GM12878 (cell line): ENCODE results near the gene DDIT4. TPM values are rescaled to one million over a fixed set of nuclear protein-coding genes. Genes with fewer than 3 reads are reported as not detected.
"Not testable (repeated sequence)": the region's sequence is repeated elsewhere in the genome, so short reads cannot be mapped to it uniquely, and the experiment has no call there.

Source experiments
- ATAC-seq: fragments of 200-7000 bp; cut with Tn5 transposase; 3 replicates; pipeline ENCODE4 v1.9.1; 2020; ENCODE audit warnings: mild to moderate bottlenecking, moderate library complexity
- BruUV-seq: library from RNA; stranded (reverse); fragments of 400-500 nt; replicated peaks from 2 replicates; lab custom pipeline; 2021; lab: Mats Ljungman, UMichigan
- CTCF ChIA-PET: fragments of 300-600 bp; sonication (Branson Sonifier 250); formaldehyde crosslinking; extraction: SDS; loops from one replicate; lab custom pipeline; 2021; ENCODE audit warnings: inconsistent platforms; lab: Yijun Ruan, JAX
- POLR2A ChIA-PET: fragments of 350-600 bp; formaldehyde crosslinking; extraction: SDS; loops from one replicate; lab custom pipeline; 2021; ENCODE audit warnings: inconsistent platforms; lab: Charles Lee
- RAD21 ChIA-PET: fragments of 300-600 bp; sonication (Branson Sonifier 250); formaldehyde crosslinking; loops from one replicate; lab custom pipeline; 2023; ENCODE audit warnings: antibody characterized with exemption; ENCODE audit not compliant: unreplicated experiment; lab: Charles Lee
- SMC1A ChIA-PET: fragments of 300-600 bp; sonication (Branson Sonifier 250); formaldehyde crosslinking; loops from one replicate; lab custom pipeline; 2023; ENCODE audit not compliant: unreplicated experiment, uncharacterized antibody; lab: Charles Lee
- DNase-seq: peaks from one replicate; pipeline ENCODE4 v3.0.0-alpha.2; 2011; ENCODE audit warnings: low read depth, low spot score
- FAIRE-seq: peaks from 3 replicates; lab custom pipeline; 2011; peaks lifted over from hg19 to GRCh38; lab: Jason Lieb, UNC
- H2AFZ ChIP-seq: 2 replicates; pipeline ENCODE4 v1.6.0; 2011; ENCODE audit warnings: low read depth, low read length, control low read depth; ENCODE audit not compliant: control insufficient read depth
- H3K27ac ChIP-seq: 2 replicates; pipeline ENCODE4 v1.5.1; 2011; ENCODE audit warnings: control low read depth; ENCODE audit not compliant: control insufficient read depth, insufficient read depth
- H3K27me3 ChIP-seq, 2 experiments: replicated peaks in 1 of 2; 2 replicates each; pipeline versions ENCODE4 v1.6.0 to v1.6.1; 2011; ENCODE audit warnings: low read length in 1 of 2; ENCODE audit not compliant: control insufficient read depth in 2 of 2, insufficient read depth in 2 of 2
- H3K36me3 ChIP-seq, 2 experiments: 2 replicates each; pipeline ENCODE4 v1.5.1; 2011; ENCODE audit warnings: low read length in 1 of 2; ENCODE audit not compliant: control insufficient read depth in 2 of 2, insufficient read depth in 2 of 2
- H3K4me1 ChIP-seq: 2 replicates; pipeline ENCODE4 v1.6.1; 2011; ENCODE audit warnings: mild to moderate bottlenecking, low read length, moderate library complexity, mixed read lengths; ENCODE audit not compliant: control insufficient read depth, insufficient read depth
- H3K4me2 ChIP-seq: 2 replicates; pipeline ENCODE4 v1.6.0; 2011; ENCODE audit warnings: control low read depth; ENCODE audit not compliant: control insufficient read depth, insufficient read depth
- H3K4me3 ChIP-seq: fragments of 200-600 bp; sonication (generic); 2 replicates; pipeline ENCODE4 v1.5.1; 2016
- H3K79me2 ChIP-seq: 2 replicates; pipeline ENCODE4 v1.6.0; 2011; ENCODE audit warnings: low read length; ENCODE audit not compliant: control insufficient read depth, insufficient read depth
- H3K9ac ChIP-seq: 2 replicates; pipeline ENCODE4 v1.8.0; 2011; ENCODE audit warnings: low read length, control low read depth, mixed read lengths; ENCODE audit not compliant: control insufficient read depth, insufficient read depth
- H3K9me3 ChIP-seq: replicated peaks from 3 replicates; pipeline ENCODE4 v1.5.1; 2011; ENCODE audit warnings: mild to moderate bottlenecking, low read length; ENCODE audit not compliant: control insufficient read depth, insufficient read depth
- H4K20me1 ChIP-seq: 2 replicates; pipeline ENCODE4 v1.6.0; 2011; ENCODE audit not compliant: control insufficient read depth, insufficient read depth
- CBX3 ChIP-seq: fragments of 200-600 bp; sonication (generic); IDR thresholded peaks from 2 replicates; pipeline ENCODE4 v1.6.1; 2016; ENCODE audit warnings: low read depth, borderline replicate concordance
- CREB1 ChIP-seq: IDR thresholded peaks from 2 replicates; pipeline ENCODE4 v1.6.1; 2012; ENCODE audit warnings: low read depth, mild to moderate bottlenecking, inconsistent platforms
- ETV6 ChIP-seq, 2 experiments: fragments of 450-650 bp in 1 of 2; IDR thresholded peaks in 1 of 2; conservative IDR thresholded peaks in 1 of 2; 2 replicates each; pipeline ENCODE4 v1.6.1; 2014; ENCODE audit warnings: antibody characterized with exemption in 1 of 2, borderline replicate concordance in 1 of 2, low read depth in 1 of 2, mild to moderate bottlenecking in 1 of 2, moderate library complexity in 1 of 2
- HCFC1 ChIP-seq: fragments of 150-350 bp; IDR thresholded peaks from 2 replicates; pipeline ENCODE4 v1.6.1; 2014; ENCODE audit warnings: low read length
- NFXL1 ChIP-seq: fragments of 450-650 bp; IDR thresholded peaks from 2 replicates; pipeline ENCODE4 v1.6.1; 2017; ENCODE audit warnings: antibody characterized with exemption, mild to moderate bottlenecking, borderline replicate concordance
- NRF1 ChIP-seq: conservative IDR thresholded peaks from 2 replicates; pipeline ENCODE4 v1.6.1; 2011; ENCODE audit warnings: mild to moderate bottlenecking, low read depth, low read length, improper control_type of control experiment
- PAX5 ChIP-seq: IDR thresholded peaks from 2 replicates; pipeline ENCODE4 v1.6.1; 2011; ENCODE audit warnings: low read depth, low read length, borderline replicate concordance
- PAX8 ChIP-seq: fragments of 450-650 bp; IDR thresholded peaks from 2 replicates; pipeline ENCODE4 v1.6.1; 2017; ENCODE audit warnings: mild to moderate bottlenecking, moderate library complexity
- SP1 ChIP-seq: IDR thresholded peaks from one replicate; pipeline ENCODE4 v1.6.1; 2011; ENCODE audit warnings: low read depth, low read length
- SREBF1 ChIP-seq: IDR thresholded peaks from 2 replicates; pipeline ENCODE4 v1.6.1; 2012; ENCODE audit warnings: mild to moderate bottlenecking, low read length
- SREBF2 ChIP-seq: IDR thresholded peaks from 2 replicates; pipeline ENCODE4 v1.6.1; 2012; ENCODE audit warnings: mild to moderate bottlenecking, low read length
- STAT3 ChIP-seq: IDR thresholded peaks from 2 replicates; pipeline ENCODE4 v1.6.1; 2011; ENCODE audit warnings: low read depth, low read length, improper control_type of control experiment
- WRNIP1 ChIP-seq: IDR thresholded peaks from 2 replicates; pipeline ENCODE4 v1.6.1; 2011; ENCODE audit warnings: low read depth, low read length, improper control_type of control experiment, borderline replicate concordance
- ZBED1 ChIP-seq: IDR thresholded peaks from 2 replicates; pipeline ENCODE4 v1.6.1; 2016; ENCODE audit warnings: borderline replicate concordance
- WGBS: methylation state at CpG from one replicate; pipeline ENCODE4 v1.1.6; 2016; ENCODE audit warnings: low lambda C conversion rate; ENCODE audit not compliant: insufficient replicate concordance, insufficient coverage; ENCODE audit errors: missing lambda C conversion rate; 5-methylcytosine and 5-hydroxymethylcytosine counted together
- in situ Hi-C: fragments of 300-500 bp; cut with MboI; formaldehyde crosslinking; loops from 9 replicates; pipeline ENCODE4 v1.14.3; 2018; ENCODE audit warnings: mixed read lengths
- intact Hi-C: fragments of 100-400 bp; cut with micrococcal nuclease; formaldehyde crosslinking; loops from one replicate; pipeline ENCODE4 v1.14.2; 2022; ENCODE audit not compliant: unreplicated experiment
- polyA plus RNA-seq, 11 experiments: library from polyadenylated mRNA; depleted of rRNA in 4 of 11; unstranded in 6 of 11; stranded (reverse) in 5 of 11; fragments of >200 nt; fragmentation: Nextera tagmentation in 4 of 11; fragmentation: Illumina TruSeq in 1 of 11; extraction: Ambion mirVana in 4 of 11; extraction: Trizol in 1 of 11; gene quantifications; 1 replicate in 1 of 11; 2 replicates in 10 of 11; pipeline versions ENCODE4 v1.2.1 to v1.2.3, GENCODE V29; 2011 to 2016; ENCODE audit warnings: inconsistent platforms in 2 of 11, missing spikeins in 2 of 11, low read depth in 1 of 11
- total RNA-seq, 4 experiments: library from RNA; depleted of rRNA in 3 of 4; stranded (reverse); fragments of >200 nt in 3 of 4; fragmentation: Illumina TruSeq in 1 of 4; extraction: Trizol in 1 of 4; gene quantifications; 2 replicates each; pipeline versions ENCODE4 v1.2.1 to v1.2.3, GENCODE V29; 2013 to 2021
- TF ChIP-seq, protein P1 (sequence below): fragments of 450-650 bp; IDR thresholded peaks from 2 replicates; pipeline ENCODE4 v1.6.1; 2017; ENCODE audit warnings: low read depth, mild to moderate bottlenecking, moderate library complexity

Gene DDIT4
- total and polyA plus RNA-seq, 10 of the 15 experiments (the other 5 are each of a cell fraction or from before 2014, with no cell fraction given) = 2.1 to 277 (median 183) TPM

GRCh38 chr10:72224191-72224590, 49.5 kb upstream of the DDIT4 start:
- H3K27me3 ChIP-seq, DNase-seq, H4K20me1 ChIP-seq, FAIRE-seq, H3K9me3 ChIP-seq, H3K9ac ChIP-seq, ATAC-seq, BruUV-seq, intact Hi-C loops, H3K4me2 ChIP-seq, in situ Hi-C loops, H2AFZ ChIP-seq, H3K4me3 ChIP-seq: not testable (repeated sequence)
- Histone ChIP-seq H3K27ac (peak overlapping the region; percentile 47), H3K36me3 (peaks cover 1 to 22% of the 10 kb centered on the region in 2 experiments; a peak in 3 of 4 replicates), H3K79me2 (peaks cover 47% of the 10 kb centered on the region), H3K4me1 (peaks cover 25% of the 10 kb centered on the region)
- RAD21 ChIA-PET = interaction anchor here (0.7 to 10.2 kb wide), 22 partner anchors 16 to 328 kb away, joined by 3 to 129 read pairs (median 6); partner anchors contain the start of gene DDIT4
- SMC1A ChIA-PET = interaction anchor here (0.6 to 9.4 kb wide), 28 partner anchors 11 to 176 kb away, joined by 3 to 122 read pairs (median 4); partner anchors contain the start of gene DDIT4
- CTCF ChIA-PET = interaction anchor here (0.6 to 9.7 kb wide), 29 partner anchors 8 to 596 kb away, joined by 3 to 127 read pairs (median 5); no protein-coding TSS in a partner anchor
- 94% methylated on average over 6 of the region's 6 CpGs for WGBS
- POLR2A ChIA-PET = interaction anchor here (0.6 to 2.1 kb wide), 9 partner anchors 13 to 176 kb away, joined by 3 to 6 read pairs (median 4); no protein-coding TSS in a partner anchor

DNA sequence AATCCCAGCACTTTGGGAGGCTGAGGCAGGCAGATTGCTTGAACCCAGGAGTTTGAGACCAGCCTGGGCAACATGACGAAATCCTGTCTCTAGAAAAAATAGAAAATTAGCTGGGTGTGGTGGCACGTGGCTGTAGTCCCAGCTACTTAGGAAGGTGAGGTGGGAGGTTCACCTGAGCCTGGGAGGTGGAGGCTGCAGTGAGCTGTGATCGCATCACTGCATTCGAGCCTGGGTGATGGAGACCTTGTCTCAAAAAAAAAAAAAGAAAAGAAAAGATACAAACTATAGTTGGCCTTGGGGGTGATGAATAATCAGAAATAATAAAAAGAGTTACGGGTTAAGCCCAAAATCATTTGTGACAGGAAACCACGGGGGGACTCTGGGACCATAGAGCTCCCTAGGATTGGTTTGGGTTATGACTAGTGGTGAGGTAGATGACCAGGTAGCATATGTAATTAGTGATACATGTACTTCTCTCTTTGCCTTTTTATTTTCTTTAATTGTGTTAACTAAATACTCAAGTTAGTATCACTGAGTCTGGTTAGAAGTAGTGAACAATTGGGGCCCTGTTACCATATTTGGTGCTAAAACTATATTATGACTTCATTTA, 47.2 kb upstream of the DDIT4 start:
- H3K4me1 ChIP-seq = peaks cover 15% of the 10 kb centered on the region
- H4K20me1 ChIP-seq = no peaks in the 10 kb centered on the region
- no peak overlapping the region for H3K4me3 ChIP-seq
- no peak overlapping the region for H3K27ac ChIP-seq
- CTCF ChIA-PET = interaction anchor here (0.8 to 9.7 kb wide), 10 partner anchors 11 to 270 kb away, joined by 3 to 127 read pairs (median 6); partner anchors contain the start of gene DDIT4
- H3K79me2 ChIP-seq = peaks cover 40% of the 10 kb centered on the region
- RAD21 ChIA-PET = interaction anchor here (0.6 to 2.5 kb wide), 11 partner anchors 10 to 178 kb away, joined by 3 to 11 read pairs (median 3); partner anchors contain the start of genes ANAPC16 and ASCC1
- no peak overlapping the region for H2AFZ ChIP-seq
- no peak overlapping the region for H3K4me2 ChIP-seq
- in situ Hi-C loops = loop anchor here (5.0 kb wide), 1 partner anchor 111 kb away; no protein-coding TSS in a partner anchor
- DNase-seq (no peak), FAIRE-seq (no peak), ATAC-seq (no peak)
- no peak overlapping the region for H3K9ac ChIP-seq
- peaks cover 1 to 29% of the 10 kb centered on the region in 2 experiments; a peak in 3 of 4 replicates for H3K36me3 ChIP-seq
- intact Hi-C loops = no loop called here
- WGBS = 72% methylated on average over 5 of the region's 6 CpGs
- no peaks in the 10 kb centered on the region for H3K27me3 ChIP-seq
- POLR2A ChIA-PET = interaction anchor here (0.6 to 2.1 kb wide), 7 partner anchors 9 to 1523 kb away, joined by 3 to 10 read pairs (median 5); no protein-coding TSS in a partner anchor
- SMC1A ChIA-PET = interaction anchor here (0.7 to 9.4 kb wide), 13 partner anchors 10 to 181 kb away, joined by 3 to 122 read pairs (median 4); partner anchors contain the start of gene DDIT4
- H3K9me3 ChIP-seq = no peaks in the 10 kb centered on the region
- BruUV-seq = no TSS peak
- TF ChIP-seq SP1 (no peak), CBX3 (no peak), HCFC1 (no peak), SREBF1 (no peak), CREB1 (no peak), ZBED1 (no peak), NFXL1 (no peak), NRF1 (no peak), STAT3 (no peak), SREBF2 (no peak), PAX8 (no peak), WRNIP1 (no peak), PAX5 (no peak), ETV6 (conservative IDR thresholded peaks at IDR 0.05 in 1 of 2, IDR thresholded peaks at IDR 0.05 in 1 of 2; ENCODE audit: borderline replicate concordance in 1 of 2, low read depth in 1 of 2) (no peak)
- TF ChIP-seq, protein P1, sequence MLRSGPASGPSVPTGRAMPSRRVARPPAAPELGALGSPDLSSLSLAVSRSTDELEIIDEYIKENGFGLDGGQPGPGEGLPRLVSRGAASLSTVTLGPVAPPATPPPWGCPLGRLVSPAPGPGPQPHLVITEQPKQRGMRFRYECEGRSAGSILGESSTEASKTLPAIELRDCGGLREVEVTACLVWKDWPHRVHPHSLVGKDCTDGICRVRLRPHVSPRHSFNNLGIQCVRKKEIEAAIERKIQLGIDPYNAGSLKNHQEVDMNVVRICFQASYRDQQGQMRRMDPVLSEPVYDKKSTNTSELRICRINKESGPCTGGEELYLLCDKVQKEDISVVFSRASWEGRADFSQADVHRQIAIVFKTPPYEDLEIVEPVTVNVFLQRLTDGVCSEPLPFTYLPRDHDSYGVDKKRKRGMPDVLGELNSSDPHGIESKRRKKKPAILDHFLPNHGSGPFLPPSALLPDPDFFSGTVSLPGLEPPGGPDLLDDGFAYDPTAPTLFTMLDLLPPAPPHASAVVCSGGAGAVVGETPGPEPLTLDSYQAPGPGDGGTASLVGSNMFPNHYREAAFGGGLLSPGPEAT = no peak
